A673 (cell line): Measurements from ENCODE around the gene CACHD1. TPM values are rescaled to one million over a fixed set of nuclear protein-coding genes. Genes with fewer than 3 reads are reported as not detected.

Experiments
- BruUV-seq: library from RNA; stranded (reverse); fragments of 400-500 nt; replicated peaks from 2 replicates; lab custom pipeline; 2021; lab: Mats Ljungman, UMichigan
- CTCF ChIA-PET: fragments of 300-600 bp; sonication (Branson Sonifier 250); formaldehyde crosslinking; loops from one replicate; lab custom pipeline; 2022; ENCODE audit warnings: antibody characterized with exemption; lab: Charles Lee
- POLR2A ChIA-PET: fragments of 300-600 bp; sonication (Branson Sonifier 250); formaldehyde crosslinking; loops from one replicate; lab custom pipeline; 2022; ENCODE audit warnings: antibody characterized with exemption; ENCODE audit not compliant: low non-redundant PET; lab: Charles Lee
- DNase-seq: peaks from one replicate; pipeline ENCODE4 v3.0.0-alpha.2; 2015; ENCODE audit warnings: low spot score
- H3K27ac ChIP-seq: fragments of 200-600 bp; sonication (generic); 2 replicates; pipeline ENCODE4 v1.5.1; 2016; ENCODE audit warnings: mixed run types, low read depth, mild to moderate bottlenecking, mixed read lengths, antibody characterized with exemption, low read length; ENCODE audit not compliant: poor library complexity, severe bottlenecking
- H3K27me3 ChIP-seq: fragments of 200-600 bp; sonication (generic); replicated peaks from 2 replicates; pipeline ENCODE4 v1.6.1; 2017; ENCODE audit warnings: mixed run types, low read depth, mild to moderate bottlenecking, mixed read lengths, antibody characterized with exemption, low read length; ENCODE audit not compliant: insufficient read depth, poor library complexity
- H3K36me3 ChIP-seq: fragments of 200-600 bp; sonication (generic); 2 replicates; pipeline ENCODE4 v1.6.1; 2016; ENCODE audit warnings: mixed run types, mild to moderate bottlenecking, mixed read lengths, antibody characterized with exemption, low read length; ENCODE audit not compliant: insufficient read depth, poor library complexity, severe bottlenecking
- H3K4me1 ChIP-seq: fragments of 200-600 bp; sonication (generic); 2 replicates; pipeline ENCODE4 v1.6.1; 2017; ENCODE audit warnings: mixed run types, mild to moderate bottlenecking, mixed read lengths, antibody characterized with exemption, low read length; ENCODE audit not compliant: insufficient read depth, poor library complexity, severe bottlenecking
- H3K4me3 ChIP-seq: fragments of 200-600 bp; sonication (generic); 2 replicates; pipeline ENCODE4 v1.5.1; 2016; ENCODE audit warnings: low read depth, mixed run types, mild to moderate bottlenecking, mixed read lengths, low read length; ENCODE audit not compliant: poor library complexity, severe bottlenecking
- H3K9me3 ChIP-seq: fragments of 200-600 bp; sonication (generic); 2 replicates; pipeline ENCODE4 v1.6.1; 2016; ENCODE audit warnings: mixed run types, low read depth, mild to moderate bottlenecking, mixed read lengths, antibody characterized with exemption, low read length; ENCODE audit not compliant: poor library complexity, severe bottlenecking
- EZH2 ChIP-seq: fragments of 200-600 bp; sonication (generic); IDR thresholded peaks from 2 replicates; pipeline ENCODE4 v1.6.1; 2017; ENCODE audit warnings: borderline replicate concordance, low read depth, mild to moderate bottlenecking, mixed read lengths, antibody characterized with exemption, low read length; ENCODE audit not compliant: poor library complexity, severe bottlenecking
- intact Hi-C: fragments of 100-400 bp; cut with micrococcal nuclease; formaldehyde crosslinking; loops from one replicate; pipeline ENCODE4 v1.10.0; 2022; ENCODE audit not compliant: unreplicated experiment
- total RNA-seq: library from RNA; stranded (reverse); gene quantifications from 2 replicates; pipeline ENCODE4 v1.2.3, GENCODE V29; 2021
- TF ChIP-seq, protein P1 (sequence below): fragments of 300-800, 200-600 bp; sonication (generic); conservative IDR thresholded peaks from 2 replicates; pipeline ENCODE4 v1.5.1; 2017; ENCODE audit warnings: low read depth, mild to moderate bottlenecking, antibody characterized with exemption, low read length, moderate library complexity, mixed read lengths

CACHD1 gene
- total RNA-seq, 1 experiment from 2014 or later, result 39.2 TPM

DNA sequence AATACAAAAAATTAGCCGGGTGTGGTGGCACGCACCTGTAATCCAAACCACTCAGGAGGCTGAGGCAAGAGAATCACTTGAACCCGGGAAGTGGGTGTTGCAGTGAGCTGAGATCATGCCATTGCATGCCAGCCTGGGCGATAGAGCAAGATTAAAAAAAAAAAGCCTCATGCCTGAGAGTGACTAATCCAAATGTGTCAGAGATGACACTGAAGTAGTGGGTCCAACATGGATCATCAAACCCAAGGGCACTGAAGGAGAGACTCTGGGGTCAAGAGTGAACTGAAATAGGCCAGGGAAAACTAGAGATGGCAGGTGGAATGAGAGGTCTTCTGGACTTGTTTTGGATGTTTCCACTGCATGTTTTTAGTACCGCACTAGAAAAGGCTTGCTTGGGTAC, 10.2 kb upstream of the CACHD1 start:
- Histone ChIP-seq H3K4me3 (no peak overlapping the region), H3K36me3 (no peaks in the 10 kb centered on the region), H3K4me1 (no peaks in the 10 kb centered on the region), H3K27me3 (no peaks in the 10 kb centered on the region), H3K9me3 (no peaks in the 10 kb centered on the region), H3K27ac (no peak overlapping the region)
- TF ChIP-seq, protein P1, sequence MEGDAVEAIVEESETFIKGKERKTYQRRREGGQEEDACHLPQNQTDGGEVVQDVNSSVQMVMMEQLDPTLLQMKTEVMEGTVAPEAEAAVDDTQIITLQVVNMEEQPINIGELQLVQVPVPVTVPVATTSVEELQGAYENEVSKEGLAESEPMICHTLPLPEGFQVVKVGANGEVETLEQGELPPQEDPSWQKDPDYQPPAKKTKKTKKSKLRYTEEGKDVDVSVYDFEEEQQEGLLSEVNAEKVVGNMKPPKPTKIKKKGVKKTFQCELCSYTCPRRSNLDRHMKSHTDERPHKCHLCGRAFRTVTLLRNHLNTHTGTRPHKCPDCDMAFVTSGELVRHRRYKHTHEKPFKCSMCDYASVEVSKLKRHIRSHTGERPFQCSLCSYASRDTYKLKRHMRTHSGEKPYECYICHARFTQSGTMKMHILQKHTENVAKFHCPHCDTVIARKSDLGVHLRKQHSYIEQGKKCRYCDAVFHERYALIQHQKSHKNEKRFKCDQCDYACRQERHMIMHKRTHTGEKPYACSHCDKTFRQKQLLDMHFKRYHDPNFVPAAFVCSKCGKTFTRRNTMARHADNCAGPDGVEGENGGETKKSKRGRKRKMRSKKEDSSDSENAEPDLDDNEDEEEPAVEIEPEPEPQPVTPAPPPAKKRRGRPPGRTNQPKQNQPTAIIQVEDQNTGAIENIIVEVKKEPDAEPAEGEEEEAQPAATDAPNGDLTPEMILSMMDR, result no peak
- TF ChIP-seq EZH2, result no peak
- no TSS peak for BruUV-seq
- intact Hi-C loops, result no loop called here
- ChIA-PET POLR2A (no interaction called here), CTCF (no interaction called here)
- no peak for DNase-seq

DNA sequence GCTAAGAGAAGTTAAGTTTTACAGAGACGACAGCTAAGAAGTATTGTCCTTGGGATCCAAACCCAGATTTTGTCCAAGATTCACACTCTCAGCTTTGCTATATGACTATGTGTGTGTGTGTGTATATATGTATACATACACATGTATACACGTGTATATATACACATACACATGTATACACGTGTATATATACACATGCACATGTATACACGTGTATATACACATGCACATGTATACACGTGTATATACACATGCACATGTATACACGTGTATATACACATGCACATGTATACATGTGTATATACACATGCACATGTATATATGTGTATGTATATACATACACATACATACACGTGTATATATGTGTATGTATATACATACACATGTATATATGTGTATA, 3.9 kb upstream of the CACHD1 start:
- H3K4me1 ChIP-seq, result peaks cover 4% of the 10 kb centered on the region
- H3K9me3 ChIP-seq, result no peaks in the 10 kb centered on the region
- H3K36me3 ChIP-seq, result no peaks in the 10 kb centered on the region
- ChIA-PET POLR2A (no interaction called here), CTCF (no interaction called here)
- intact Hi-C loops, result no loop called here
- no peak for DNase-seq
- no TSS peak for BruUV-seq
- H3K4me3 ChIP-seq, result no peak overlapping the region
- TF ChIP-seq EZH2, result no peak
- TF ChIP-seq, protein P1, result no peak
- no peaks in the 10 kb centered on the region for H3K27me3 ChIP-seq
- no peak overlapping the region for H3K27ac ChIP-seq

DNA sequence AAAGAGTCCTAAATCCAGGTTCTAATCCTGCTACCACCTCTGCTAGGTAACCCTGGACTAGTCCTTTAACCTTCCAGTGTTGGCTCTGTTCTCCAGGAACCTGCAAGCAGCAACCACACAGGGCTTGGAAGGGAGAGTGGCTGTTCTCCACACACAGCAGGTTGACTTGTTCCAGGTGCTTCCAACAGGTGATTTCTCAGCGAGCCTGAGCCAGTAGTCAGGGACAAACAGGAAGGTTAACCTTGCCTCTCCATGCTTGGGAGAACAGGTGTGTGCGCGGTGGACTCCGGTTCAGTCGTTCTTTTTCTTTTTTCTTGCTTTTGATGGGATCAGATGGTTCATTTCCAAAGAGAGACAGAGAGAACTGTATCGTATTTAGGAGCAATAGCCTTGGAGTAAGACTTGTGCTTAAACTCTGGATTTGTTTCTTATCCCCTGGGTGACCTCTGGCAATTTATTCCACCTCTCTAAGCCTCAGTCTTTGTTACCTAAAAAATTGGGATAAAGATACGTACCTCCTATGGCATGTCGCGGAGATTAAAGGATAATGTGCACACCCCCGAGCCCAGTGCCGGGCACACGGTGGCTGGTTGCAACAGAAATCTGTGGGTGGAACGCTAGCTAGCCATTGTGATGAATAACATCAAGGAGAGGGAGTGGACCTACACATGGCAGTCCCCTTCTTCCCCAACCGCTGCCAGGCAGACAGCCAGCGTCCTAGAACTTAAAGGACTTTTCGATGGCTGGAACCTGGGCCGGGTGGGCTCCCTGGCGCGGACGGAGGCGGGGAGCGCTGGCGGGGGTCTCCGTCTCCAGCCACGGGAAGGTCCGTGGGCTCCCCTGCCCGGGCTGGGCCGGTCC, 583 bp upstream of the CACHD1 start:
- TF ChIP-seq EZH2, result no peak
- TF ChIP-seq, protein P1, result no peak
- TSS peak; percentile 68 for BruUV-seq
- peak overlapping the region; percentile 76 for H3K4me3 ChIP-seq
- H3K4me1 ChIP-seq, result peaks cover 27% of the 10 kb centered on the region
- H3K36me3 ChIP-seq, result peaks cover 4% of the 10 kb centered on the region
- CTCF ChIA-PET, result no interaction called here
- H3K27me3 ChIP-seq, result no peaks in the 10 kb centered on the region
- H3K27ac ChIP-seq, result peak overlapping the region; percentile 93
- intact Hi-C loops, result no loop called here
- POLR2A ChIA-PET, result no interaction called here
- DNase-seq, result no peak
- H3K9me3 ChIP-seq, result no peaks in the 10 kb centered on the region
